ENCODE results near the gene CBX3. TPM values are rescaled to one million over a fixed set of nuclear protein-coding genes. Genes with fewer than 3 reads are reported as not detected.

Gene CBX3
- total RNA-seq, 1 donor from 2014 or later: 360 TPM

DNA sequence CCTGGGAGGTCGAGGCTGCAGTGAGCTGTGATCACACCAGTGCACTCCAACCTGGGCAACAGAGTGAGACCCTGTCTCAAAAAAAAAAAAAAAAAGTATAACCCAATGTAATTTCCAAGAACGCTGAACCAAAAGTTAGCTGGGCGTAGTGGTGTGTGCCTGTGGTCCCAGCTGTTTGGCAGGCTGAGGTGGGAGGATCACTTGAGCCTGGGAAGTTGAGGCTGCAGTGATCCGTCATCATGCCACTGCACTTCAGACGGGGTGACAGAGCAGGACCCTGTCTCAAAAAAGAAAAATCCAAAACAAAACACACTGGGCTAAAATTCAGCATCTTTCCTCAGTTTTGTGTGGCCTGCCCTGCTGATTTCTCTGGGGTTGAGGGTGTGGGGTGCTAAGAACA is 22.1 kb upstream of the CBX3 start:
- H3K27me3 ChIP-seq: no peaks in the 10 kb centered on the region
- H3K4me3 ChIP-seq: no peak overlapping the region
- H4K20me1 ChIP-seq (ENCODE audit: low read depth): no peaks in the 10 kb centered on the region
- H3F3A ChIP-seq (ENCODE audit: low read depth): peaks cover 31% of the 10 kb centered on the region
- TF ChIP-seq EZH2 (IDR thresholded peaks at IDR 0.05) (no peak), EZH2phosphoT487 (IDR thresholded peaks at IDR 0.05) (no peak)
- TF ChIP-seq, protein P1, sequence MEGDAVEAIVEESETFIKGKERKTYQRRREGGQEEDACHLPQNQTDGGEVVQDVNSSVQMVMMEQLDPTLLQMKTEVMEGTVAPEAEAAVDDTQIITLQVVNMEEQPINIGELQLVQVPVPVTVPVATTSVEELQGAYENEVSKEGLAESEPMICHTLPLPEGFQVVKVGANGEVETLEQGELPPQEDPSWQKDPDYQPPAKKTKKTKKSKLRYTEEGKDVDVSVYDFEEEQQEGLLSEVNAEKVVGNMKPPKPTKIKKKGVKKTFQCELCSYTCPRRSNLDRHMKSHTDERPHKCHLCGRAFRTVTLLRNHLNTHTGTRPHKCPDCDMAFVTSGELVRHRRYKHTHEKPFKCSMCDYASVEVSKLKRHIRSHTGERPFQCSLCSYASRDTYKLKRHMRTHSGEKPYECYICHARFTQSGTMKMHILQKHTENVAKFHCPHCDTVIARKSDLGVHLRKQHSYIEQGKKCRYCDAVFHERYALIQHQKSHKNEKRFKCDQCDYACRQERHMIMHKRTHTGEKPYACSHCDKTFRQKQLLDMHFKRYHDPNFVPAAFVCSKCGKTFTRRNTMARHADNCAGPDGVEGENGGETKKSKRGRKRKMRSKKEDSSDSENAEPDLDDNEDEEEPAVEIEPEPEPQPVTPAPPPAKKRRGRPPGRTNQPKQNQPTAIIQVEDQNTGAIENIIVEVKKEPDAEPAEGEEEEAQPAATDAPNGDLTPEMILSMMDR (IDR thresholded peaks at IDR 0.05): no peak
- no peaks in the 10 kb centered on the region for H3K4me1 ChIP-seq
- peaks cover 3% of the 10 kb centered on the region for H3K36me3 Mint-ChIP-seq
- DNase-seq (ENCODE audit: low spot score): no peak
- no peak overlapping the region for H3K4me3 Mint-ChIP-seq
- H3K27ac ChIP-seq: no peak overlapping the region
- peaks cover 8% of the 10 kb centered on the region for H3K9me3 Mint-ChIP-seq
- no peak overlapping the region for H3K4me2 ChIP-seq
- peaks cover 7% of the 10 kb centered on the region for H3K4me1 Mint-ChIP-seq
- H3K27me3 Mint-ChIP-seq (ENCODE audit: insufficient read depth, low read depth): peaks cover 5% of the 10 kb centered on the region
- no peak overlapping the region for H3K9ac ChIP-seq
- no peaks in the 10 kb centered on the region for H3K79me2 ChIP-seq (ENCODE audit: low read depth)
- no peaks in the 10 kb centered on the region for H3K36me3 ChIP-seq
- H3K27ac Mint-ChIP-seq: no peak overlapping the region
- no peak overlapping the region for H2AFZ ChIP-seq (replicated peaks)
- no peaks in the 10 kb centered on the region for H3K9me3 ChIP-seq (ENCODE audit: low read depth)

DNA sequence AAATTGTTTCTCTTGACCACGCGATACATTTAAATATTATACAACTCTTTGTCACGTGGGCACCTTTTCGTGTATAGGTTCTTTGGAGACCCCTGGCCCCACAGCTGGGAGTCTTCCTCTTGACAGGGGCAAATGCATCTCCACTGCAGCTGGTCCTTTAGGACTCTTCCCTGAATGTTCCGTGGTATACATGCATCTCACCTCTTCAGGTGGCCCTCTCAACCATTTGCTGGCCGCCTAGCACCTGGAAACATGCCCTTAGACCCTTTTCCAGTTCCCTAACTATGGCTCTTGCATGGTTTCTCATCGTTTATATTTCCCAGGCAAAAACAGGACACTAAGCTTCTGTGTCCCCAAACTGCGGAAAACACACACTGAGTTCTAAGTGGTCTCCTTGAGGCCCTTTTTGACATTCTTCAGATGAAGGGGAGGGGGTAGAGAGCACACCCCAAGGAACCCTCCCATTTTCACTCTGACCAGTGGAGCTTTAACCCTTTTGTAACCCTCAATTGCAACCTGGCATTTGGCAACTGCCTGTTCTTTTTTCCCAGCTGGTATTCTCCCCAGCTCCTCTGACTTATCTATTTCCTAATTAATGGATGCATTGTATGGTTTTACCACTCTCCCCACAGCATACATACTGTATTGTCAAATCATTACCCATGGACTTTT is 21.6 kb upstream of the CBX3 start:
- no peak for DNase-seq (ENCODE audit: low spot score)
- Histone ChIP-seq H3F3A (ENCODE audit: low read depth) (peaks cover 36% of the 10 kb centered on the region), H3K4me3 (no peak overlapping the region), H2AFZ (replicated peaks) (no peak overlapping the region), H3K9ac (no peak overlapping the region), H3K27me3 (no peaks in the 10 kb centered on the region), H4K20me1 (ENCODE audit: low read depth) (peaks cover 1% of the 10 kb centered on the region), H3K9me3 (ENCODE audit: low read depth) (no peaks in the 10 kb centered on the region), H3K4me2 (no peak overlapping the region), H3K36me3 (no peaks in the 10 kb centered on the region), H3K79me2 (ENCODE audit: low read depth) (no peaks in the 10 kb centered on the region), H3K4me1 (no peaks in the 10 kb centered on the region), H3K27ac (no peak overlapping the region)
- peaks cover 6% of the 10 kb centered on the region for H3K9me3 Mint-ChIP-seq
- peak overlapping the region; percentile 42 for H3K27ac Mint-ChIP-seq
- TF ChIP-seq EZH2 (IDR thresholded peaks at IDR 0.05) (no peak), EZH2phosphoT487 (IDR thresholded peaks at IDR 0.05) (no peak)
- TF ChIP-seq, protein P1 (IDR thresholded peaks at IDR 0.05): no peak
- no peak overlapping the region for H3K4me3 Mint-ChIP-seq
- H3K4me1 Mint-ChIP-seq: peaks cover 8% of the 10 kb centered on the region
- H3K36me3 Mint-ChIP-seq: peaks cover 4% of the 10 kb centered on the region
- peaks cover 5% of the 10 kb centered on the region for H3K27me3 Mint-ChIP-seq (ENCODE audit: insufficient read depth, low read depth)

DNA sequence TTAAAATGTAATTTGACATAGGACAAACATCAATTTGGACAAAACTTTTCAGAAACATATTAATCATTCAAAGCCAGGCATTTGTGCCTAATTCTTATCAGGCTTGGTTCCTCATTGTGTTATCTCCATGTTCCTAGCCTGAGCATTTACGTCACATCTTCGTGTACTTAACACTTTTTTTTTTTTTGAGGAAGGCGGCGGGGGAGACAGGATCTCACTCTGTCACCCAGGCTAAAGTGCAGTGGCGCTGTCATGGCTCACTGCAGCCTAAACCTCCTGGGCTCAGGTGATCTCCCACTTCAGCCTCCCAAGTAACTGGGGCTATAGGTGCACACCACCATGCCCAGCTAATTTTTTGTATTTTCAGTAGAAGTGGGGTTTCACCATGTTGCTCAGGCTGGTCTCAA is 20.8 kb upstream of the CBX3 start:
- DNase-seq (ENCODE audit: low spot score): no peak
- Mint-ChIP-seq H3K4me3 (no peak overlapping the region), H3K27me3 (ENCODE audit: insufficient read depth, low read depth) (peaks cover 5% of the 10 kb centered on the region), H3K9me3 (peaks cover 6% of the 10 kb centered on the region), H3K27ac (no peak overlapping the region), H3K36me3 (peaks cover 13% of the 10 kb centered on the region), H3K4me1 (peaks cover 12% of the 10 kb centered on the region)
- H3K4me3 ChIP-seq: no peak overlapping the region
- no peaks in the 10 kb centered on the region for H3K9me3 ChIP-seq (ENCODE audit: low read depth)
- no peaks in the 10 kb centered on the region for H3K4me1 ChIP-seq
- H4K20me1 ChIP-seq (ENCODE audit: low read depth): peaks cover 9% of the 10 kb centered on the region
- H3K27ac ChIP-seq: no peak overlapping the region
- H3K36me3 ChIP-seq: no peaks in the 10 kb centered on the region
- no peak overlapping the region for H3K4me2 ChIP-seq
- no peaks in the 10 kb centered on the region for H3K79me2 ChIP-seq (ENCODE audit: low read depth)
- H3K27me3 ChIP-seq: no peaks in the 10 kb centered on the region
- H3F3A ChIP-seq (ENCODE audit: low read depth): peaks cover 45% of the 10 kb centered on the region
- TF ChIP-seq EZH2 (IDR thresholded peaks at IDR 0.05) (no peak), EZH2phosphoT487 (IDR thresholded peaks at IDR 0.05) (no peak)
- TF ChIP-seq, protein P1 (IDR thresholded peaks at IDR 0.05): no peak
- no peak overlapping the region for H3K9ac ChIP-seq
- H2AFZ ChIP-seq (replicated peaks): no peak overlapping the region

Measured in neural progenitor cell (in vitro differentiated cells).